WTC11 (cell line): ENCODE data around the gene BOD1L1. TPM values are rescaled to one million over a fixed set of nuclear protein-coding genes. Genes with fewer than 3 reads are reported as not detected.

Experiments used
- ATAC-seq: fragments of 200-7000 bp; cut with Tn5 transposase; 2 replicates; pipeline ENCODE4 v1.10.0; 2021; ENCODE audit warnings: mild to moderate bottlenecking, moderate library complexity
- CTCF ChIA-PET: fragments of 300-600 bp; sonication (Branson Sonifier 250); formaldehyde crosslinking; loops from one replicate; lab custom pipeline; 2021; ENCODE audit warnings: antibody characterized with exemption; lab: Charles Lee
- POLR2A ChIA-PET: fragments of 350-600 bp; sonication (Branson Sonifier 250); formaldehyde crosslinking; loops from one replicate; lab custom pipeline; 2021; ENCODE audit warnings: antibody characterized with exemption; lab: Charles Lee
- DNase-seq: peaks from one replicate; pipeline ENCODE4 v3.0.0; 2021; ENCODE audit warnings: low spot score
- H3K27ac Mint-ChIP-seq: 2 replicates; pipeline ENCODE4 v1.8.0; 2021; ENCODE audit warnings: mixed read lengths
- H3K27me3 Mint-ChIP-seq: 2 replicates; pipeline ENCODE4 v1.8.0; 2021; ENCODE audit warnings: low read depth, mild to moderate bottlenecking, moderate library complexity, mixed read lengths
- H3K36me3 Mint-ChIP-seq: 2 replicates; pipeline ENCODE4 v1.8.0; 2021; ENCODE audit warnings: mixed read lengths
- H3K4me1 Mint-ChIP-seq: 2 replicates; pipeline ENCODE4 v1.8.0; 2022; ENCODE audit warnings: mixed read lengths
- H3K4me3 Mint-ChIP-seq: 2 replicates; pipeline ENCODE4 v1.8.0; 2021; ENCODE audit warnings: mild to moderate bottlenecking, moderate library complexity, mixed read lengths
- H3K9me3 Mint-ChIP-seq: 2 replicates; pipeline ENCODE4 v1.8.0; 2021; ENCODE audit warnings: mixed read lengths
- ATF2 ChIP-seq: sonication (generic); formaldehyde crosslinking; IDR thresholded peaks from 2 replicates; pipeline ENCODE4 v1.8.1; 2022; ENCODE audit warnings: low read depth, missing genetic modification reagents, borderline replicate concordance
- CBFB ChIP-seq: sonication (generic); formaldehyde crosslinking; IDR thresholded peaks from 2 replicates; pipeline ENCODE4 v1.8.1; 2022; ENCODE audit warnings: mild to moderate bottlenecking, low read depth, missing genetic modification reagents
- CDX4 ChIP-seq: fragments of 250-450 bp; sonication (Bioruptor Pico); IDR thresholded peaks from 2 replicates; pipeline ENCODE4 v1.9.0; 2021; ENCODE audit warnings: moderate library complexity, mild to moderate bottlenecking, inconsistent platforms, borderline replicate concordance
- CREB1 ChIP-seq: sonication (generic); formaldehyde crosslinking; IDR thresholded peaks from 2 replicates; pipeline ENCODE4 v1.8.0; 2023; ENCODE audit warnings: mild to moderate bottlenecking, missing genetic modification reagents
- ERG ChIP-seq: fragments of 250-450 bp; sonication (Bioruptor Pico); IDR thresholded peaks from 2 replicates; pipeline ENCODE4 v1.8.0; 2021; ENCODE audit warnings: mild to moderate bottlenecking
- FOXJ3 ChIP-seq: sonication (generic); formaldehyde crosslinking; IDR thresholded peaks from 2 replicates; pipeline ENCODE4 v1.9.0; 2021; ENCODE audit warnings: missing genetic modification reagents, mild to moderate bottlenecking, borderline replicate concordance
- GABPB1 ChIP-seq: sonication (generic); formaldehyde crosslinking; IDR thresholded peaks from 2 replicates; pipeline ENCODE4 v1.8.1; 2023; ENCODE audit warnings: mild to moderate bottlenecking, missing genetic modification reagents
- JAZF1 ChIP-seq: fragments of 250-450 bp; sonication (Bioruptor Pico); IDR thresholded peaks from 2 replicates; pipeline ENCODE4 v1.9.0; 2021; ENCODE audit warnings: moderate library complexity, mild to moderate bottlenecking, inconsistent platforms
- KAT7 ChIP-seq: sonication (generic); formaldehyde crosslinking; IDR thresholded peaks from 2 replicates; pipeline ENCODE4 v1.8.1; 2023; ENCODE audit warnings: missing genetic modification reagents, mild to moderate bottlenecking, borderline replicate concordance
- MAX ChIP-seq: sonication (generic); formaldehyde crosslinking; IDR thresholded peaks from 2 replicates; pipeline ENCODE4 v1.8.0; 2022; ENCODE audit warnings: mild to moderate bottlenecking, missing genetic modification reagents
- PRDM15 ChIP-seq: sonication (generic); formaldehyde crosslinking; IDR thresholded peaks from 2 replicates; pipeline ENCODE4 v1.8.0; 2022; ENCODE audit warnings: missing genetic modification reagents
- PRRX2 ChIP-seq: fragments of 250-450 bp; sonication (Bioruptor Pico); IDR thresholded peaks from 2 replicates; pipeline ENCODE4 v1.8.0; 2021; ENCODE audit warnings: mild to moderate bottlenecking
- SMAD3 ChIP-seq: sonication (generic); formaldehyde crosslinking; IDR thresholded peaks from 2 replicates; pipeline ENCODE4 v1.8.0; 2022; ENCODE audit warnings: missing genetic modification reagents, mild to moderate bottlenecking, borderline replicate concordance
- TEAD1 ChIP-seq: sonication (generic); formaldehyde crosslinking; IDR thresholded peaks from 2 replicates; pipeline ENCODE4 v1.8.0; 2022; ENCODE audit warnings: mild to moderate bottlenecking, missing genetic modification reagents
- USF2 ChIP-seq: sonication (generic); formaldehyde crosslinking; IDR thresholded peaks from 2 replicates; pipeline ENCODE4 v1.8.1; 2023; ENCODE audit warnings: mild to moderate bottlenecking, missing genetic modification reagents, moderate library complexity
- ZBTB21 ChIP-seq: sonication (generic); formaldehyde crosslinking; IDR thresholded peaks from 2 replicates; pipeline ENCODE4 v1.8.1; 2023; ENCODE audit warnings: mild to moderate bottlenecking, missing genetic modification reagents, borderline replicate concordance
- ZNF121 ChIP-seq: sonication (generic); formaldehyde crosslinking; IDR thresholded peaks from 2 replicates; pipeline ENCODE4 v1.8.0; 2023; ENCODE audit warnings: missing genetic modification reagents
- ZNF396 ChIP-seq: fragments of 250-450 bp; sonication (Bioruptor Pico); IDR thresholded peaks from 2 replicates; pipeline ENCODE4 v1.8.0; 2021; ENCODE audit warnings: mild to moderate bottlenecking, moderate library complexity, borderline replicate concordance
- ZNF512 ChIP-seq: sonication (generic); formaldehyde crosslinking; IDR thresholded peaks from 2 replicates; pipeline ENCODE4 v1.8.1; 2022; ENCODE audit warnings: missing genetic modification reagents, borderline replicate concordance
- total RNA-seq: library from RNA; stranded (reverse); gene quantifications from 3 replicates; pipeline ENCODE4 v1.2.3, GENCODE V29; 2021

The BOD1L1 gene
- total RNA-seq, 1 experiment from 2014 or later = 43.5 TPM

- ChIA-PET POLR2A (interaction anchor here (1.5 kb wide), 2 partner anchors 23 to 61 kb away, joined by 4 to 5 read pairs; no protein-coding TSS in a partner anchor), CTCF (interaction anchor here (0.9 to 5.7 kb wide), 4 partner anchors 11 to 692 kb away, joined by 3 to 69 read pairs (median 6); no protein-coding TSS in a partner anchor)
- Mint-ChIP-seq H3K4me1 (peaks cover 52% of the 10 kb centered on the region), H3K4me3 (peak overlapping the region; percentile 83), H3K9me3 (no peaks in the 10 kb centered on the region), H3K36me3 (0 out of 2 replicates have a peak, but pooled peaks cover 3% of the 10 kb centered on the region), H3K27me3 (peaks cover 97% of the 10 kb centered on the region), H3K27ac (no peak overlapping the region)
- DNase-seq = peak; percentile 95
- TF ChIP-seq PRRX2 = no peak
- peak; percentile 26; the same call in 1 of the 2 replicates for TF ChIP-seq USF2
- no peak for TF ChIP-seq GABPB1 (CRISPR knock-in tag)
- no peak for TF ChIP-seq ATF2 (CRISPR knock-in tag)
- TF ChIP-seq MAX (CRISPR knock-in tag) = peak; percentile 62; the same call in 1 of the 2 replicates
- ATAC-seq = peak; percentile 69
Measured at GRCh38 chr4:13544606-13545393, 82.7 kb downstream of the BOD1L1 start.

- Mint-ChIP-seq H3K36me3 (0 out of 2 replicates have a peak, but pooled peaks cover 3% of the 10 kb centered on the region), H3K27me3 (peaks cover 97% of the 10 kb centered on the region), H3K27ac (no peak within 1 kb of the TSS), H3K4me1 (peaks cover 56% of the 10 kb centered on the region), H3K4me3 (peak within 1 kb of the TSS; percentile 83), H3K9me3 (no peaks in the 10 kb centered on the region)
- TF ChIP-seq ZNF121 (CRISPR knock-in tag) (no peak), FOXJ3 (no peak), ZNF512 (no peak), ZNF396 (CRISPR knock-in tag) (no peak), KAT7 (no peak), PRDM15 (CRISPR knock-in tag) (no peak), TEAD1 (CRISPR knock-in tag) (no peak), CBFB (no peak), CREB1 (no peak), SMAD3 (CRISPR knock-in tag) (no peak), JAZF1 (CRISPR knock-in tag) (no peak), ERG (CRISPR knock-in tag) (no peak), CDX4 (CRISPR knock-in tag) (no peak), ZBTB21 (CRISPR knock-in tag) (no peak)
- DNase-seq (no peak), ATAC-seq (peak; percentile 5)
- POLR2A ChIA-PET = interaction anchor here (0.9 to 1.5 kb wide), 3 partner anchors 14 to 61 kb away, joined by 3 to 5 read pairs (median 4); no protein-coding TSS in a partner anchor
- CTCF ChIA-PET = interaction anchor here (0.9 to 5.7 kb wide), 7 partner anchors 10 to 815 kb away, joined by 3 to 69 read pairs (median 5); no protein-coding TSS in a partner anchor
Measured at GRCh38 chr4:13543839-13544605, 83.5 kb downstream of the BOD1L1 start, which contains the start of gene NKX3-2. Gene NKX3-2, minus strand, starts transcription at chr4:13544508. Its CDS starts 94 bp downstream, at chr4:13544414.
